MM.1S (cell line): Measurements from ENCODE around the gene RRP1.

ENCODE experiments used
- DNase-seq: peaks from one replicate; pipeline ENCODE4 v3.0.0-alpha.2; 2015
- H2AFZ ChIP-seq: fragments of 300-600 bp; sonication (generic); 2 replicates; pipeline ENCODE4 v1.6.0; 2016; ENCODE audit warnings: antibody characterized with exemption, low read length
- H3F3A ChIP-seq: fragments of 300-600 bp; sonication (generic); 2 replicates; pipeline ENCODE4 v1.6.1; 2016; ENCODE audit warnings: mild to moderate bottlenecking, antibody characterized with exemption, low read length, moderate library complexity, mixed read lengths; ENCODE audit not compliant: insufficient read depth
- H3K27ac ChIP-seq: fragments of 300-600 bp; sonication (generic); 2 replicates; pipeline ENCODE4 v1.5.1; 2016; ENCODE audit warnings: mild to moderate bottlenecking, low read length
- H3K27me3 ChIP-seq: fragments of 300-600 bp; sonication (generic); replicated peaks from 2 replicates; pipeline ENCODE4 v1.6.0; 2016; ENCODE audit warnings: low read length; ENCODE audit not compliant: insufficient read depth
- H3K36me3 ChIP-seq: fragments of 300-600 bp; sonication (generic); replicated peaks from 2 replicates; pipeline ENCODE4 v1.6.1; 2016; ENCODE audit warnings: mild to moderate bottlenecking, low read length, mixed read lengths; ENCODE audit not compliant: insufficient read depth
- H3K4me1 ChIP-seq: fragments of 300-600 bp; sonication (generic); 2 replicates; pipeline ENCODE4 v1.6.1; 2016; ENCODE audit warnings: low read length, mixed read lengths
- H3K4me2 ChIP-seq: fragments of 300-600 bp; sonication (generic); 2 replicates; pipeline ENCODE4 v1.6.0; 2016; ENCODE audit warnings: low read depth, low read length
- H3K4me3 ChIP-seq: fragments of 300-600 bp; sonication (generic); 2 replicates; pipeline ENCODE4 v1.5.1; 2016; ENCODE audit warnings: low read length, mixed read lengths
- H3K79me2 ChIP-seq: fragments of 300-600 bp; sonication (generic); 2 replicates; pipeline ENCODE4 v1.6.1; 2016; ENCODE audit warnings: mixed run types, low read length, mixed read lengths
- H3K9ac ChIP-seq: fragments of 300-600 bp; sonication (generic); 2 replicates; pipeline ENCODE4 v1.6.1; 2016; ENCODE audit warnings: low read length, mixed read lengths
- H3K9me2 ChIP-seq: fragments of 300-600 bp; sonication (generic); replicated peaks from 2 replicates; pipeline ENCODE4 v1.6.1; 2016; ENCODE audit warnings: mild to moderate bottlenecking, low read length, mixed read lengths; ENCODE audit not compliant: insufficient read depth
- H3K9me3 ChIP-seq: fragments of 300-600 bp; sonication (generic); replicated peaks from 2 replicates; pipeline ENCODE4 v1.6.1; 2016; ENCODE audit warnings: mild to moderate bottlenecking, low read length, mixed read lengths; ENCODE audit not compliant: insufficient read depth
- H4K20me1 ChIP-seq: fragments of 300-600 bp; sonication (generic); 2 replicates; pipeline ENCODE4 v1.6.1; 2016; ENCODE audit warnings: mild to moderate bottlenecking, low read length, moderate library complexity, mixed read lengths; ENCODE audit not compliant: insufficient read depth
- CTCF ChIP-seq: fragments of 300-600 bp; sonication (generic); IDR thresholded peaks from 2 replicates; pipeline ENCODE4 v1.5.1; 2016; ENCODE audit warnings: antibody characterized with exemption, low read length, mixed read lengths
- EZH2 ChIP-seq: fragments of 300-600 bp; sonication (generic); optimal IDR thresholded peaks from 2 replicates; pipeline ENCODE3; 2017; ENCODE audit warnings: low read depth, mild to moderate bottlenecking, antibody characterized with exemption, low read length, mixed read lengths
- EZH2phosphoT487 ChIP-seq: fragments of 300-600 bp; sonication (generic); IDR thresholded peaks from 2 replicates; pipeline ENCODE4 v1.6.1; 2018; ENCODE audit warnings: antibody characterized with exemption, low read length

RRP1 gene

GRCh38 chr21:43834146-43834905, 44.9 kb downstream of the RRP1 start:
- Histone ChIP-seq H3K27ac (no peak overlapping the region), H3K4me1 (no peaks in the 10 kb centered on the region), H3K36me3 (no peaks in the 10 kb centered on the region), H3K4me2 (no peak overlapping the region), H3K9me3 (no peaks in the 10 kb centered on the region), H3K4me3 (no peak overlapping the region), H4K20me1 (no peaks in the 10 kb centered on the region), H3K79me2 (no peaks in the 10 kb centered on the region), H3K9ac (no peak overlapping the region), H3K9me2 (no peaks in the 10 kb centered on the region), H3F3A (no peaks in the 10 kb centered on the region), H3K27me3 (peaks cover 88% of the 10 kb centered on the region), H2AFZ (no peak overlapping the region)
- TF ChIP-seq EZH2phosphoT487 (no peak), EZH2 (no peak), CTCF (no peak)
- DNase-seq: no peak

DNA sequence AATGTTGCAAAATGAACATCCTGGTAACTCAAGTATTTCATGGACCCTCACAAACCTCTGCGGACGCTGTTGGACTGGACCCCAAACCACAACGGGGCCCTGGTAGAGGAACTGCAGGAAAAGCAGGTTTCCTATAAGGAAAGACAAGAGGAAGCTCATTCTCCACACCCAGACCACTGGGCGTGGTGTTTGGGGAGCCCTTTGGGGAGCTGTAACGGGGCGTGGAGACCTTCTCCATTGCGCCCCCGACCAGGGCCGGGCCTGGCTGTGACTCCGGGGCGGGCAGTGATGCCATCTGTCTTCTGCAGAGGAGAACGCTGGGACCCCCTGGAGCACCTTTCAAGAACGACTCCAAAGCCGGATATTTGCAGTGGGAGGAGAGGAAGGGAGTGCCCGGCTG, 45.7 kb downstream of the RRP1 start:
- Histone ChIP-seq H3K9me3 (no peaks in the 10 kb centered on the region), H3K4me1 (no peaks in the 10 kb centered on the region), H3K9me2 (no peaks in the 10 kb centered on the region), H3K27me3 (peaks cover 80% of the 10 kb centered on the region), H4K20me1 (no peaks in the 10 kb centered on the region), H3K27ac (no peak overlapping the region), H3K79me2 (no peaks in the 10 kb centered on the region), H3K4me2 (no peak overlapping the region), H3F3A (no peaks in the 10 kb centered on the region), H3K4me3 (no peak overlapping the region), H3K36me3 (no peaks in the 10 kb centered on the region), H2AFZ (no peak overlapping the region), H3K9ac (no peak overlapping the region)
- TF ChIP-seq CTCF: no peak
- TF ChIP-seq EZH2: no peak
- TF ChIP-seq EZH2phosphoT487: no peak
- no peak for DNase-seq

- peaks cover 73% of the 10 kb centered on the region for H3K27me3 ChIP-seq
- no peaks in the 10 kb centered on the region for H3K9me2 ChIP-seq
- no peak overlapping the region for H2AFZ ChIP-seq
- no peaks in the 10 kb centered on the region for H3K79me2 ChIP-seq
- H3K4me1 ChIP-seq: no peaks in the 10 kb centered on the region
- DNase-seq: no peak
- no peaks in the 10 kb centered on the region for H4K20me1 ChIP-seq
- H3K4me2 ChIP-seq: no peak overlapping the region
- H3K9me3 ChIP-seq: no peaks in the 10 kb centered on the region
- no peaks in the 10 kb centered on the region for H3F3A ChIP-seq
- no peaks in the 10 kb centered on the region for H3K36me3 ChIP-seq
- TF ChIP-seq CTCF: no peak
- TF ChIP-seq EZH2phosphoT487: no peak
- TF ChIP-seq EZH2: no peak
- no peak overlapping the region for H3K4me3 ChIP-seq
- H3K9ac ChIP-seq: no peak overlapping the region
- no peak overlapping the region for H3K27ac ChIP-seq
Measured at GRCh38 chr21:43835861-43836260, 46.5 kb downstream of the RRP1 start.
